ENCODE results near the gene SLC4A1AP.

The SLC4A1AP gene

GRCh38 chr2:27713201-27713600, 49.5 kb downstream of the SLC4A1AP start:
- no peak overlapping the region for H3K4me3 Mint-ChIP-seq
- no peak for ATAC-seq (replicated peaks)
- no peak for DNase-seq
- H3K4me1 Mint-ChIP-seq, result peaks cover 14 to 24% of the 10 kb centered on the region in 2 donors
- peaks cover 39 to 40% of the 10 kb centered on the region in 2 donors for H3K27me3 Mint-ChIP-seq
- no peaks in the 10 kb centered on the region for H3K36me3 Mint-ChIP-seq
- H3K27ac Mint-ChIP-seq, result no peak overlapping the region
- H3K9me3 Mint-ChIP-seq, result no peaks in the 10 kb centered on the region

GRCh38 chr2:27714053-27714452, 50.4 kb downstream of the SLC4A1AP start:
- ATAC-seq (replicated peaks) (no peak), DNase-seq (no peak)
- H3K4me1 Mint-ChIP-seq, result peaks cover 14 to 24% of the 10 kb centered on the region in 2 donors
- H3K27me3 Mint-ChIP-seq, result peaks cover 35 to 39% of the 10 kb centered on the region in 2 donors
- no peaks in the 10 kb centered on the region for H3K9me3 Mint-ChIP-seq
- no peak overlapping the region for H3K27ac Mint-ChIP-seq
- no peak overlapping the region for H3K4me3 Mint-ChIP-seq
- H3K36me3 Mint-ChIP-seq, result no peaks in the 10 kb centered on the region

- DNase-seq (no peak), ATAC-seq (replicated peaks) (peak in 1 of 2 donors; percentile 11)
- Mint-ChIP-seq H3K27ac (peak overlapping the region; percentile 59), H3K27me3 (peaks cover 35 to 39% of the 10 kb centered on the region in 2 donors), H3K4me1 (peaks cover 14 to 27% of the 10 kb centered on the region in 2 donors), H3K9me3 (no peaks in the 10 kb centered on the region), H3K4me3 (peak overlapping the region; percentile 68 to 70), H3K36me3 (no peaks in the 10 kb centered on the region)
Measured at GRCh38 chr2:27714851-27715291, 51.2 kb downstream of the SLC4A1AP start.

GRCh38 chr2:27715318-27716210, 51.9 kb downstream of the SLC4A1AP start:
- Mint-ChIP-seq H3K9me3 (no peaks in the 10 kb centered on the region), H3K36me3 (no peaks in the 10 kb centered on the region), H3K27me3 (peaks cover 35 to 39% of the 10 kb centered on the region in 2 donors), H3K4me1 (peaks cover 14 to 29% of the 10 kb centered on the region in 2 donors), H3K27ac (no peak overlapping the region), H3K4me3 (peak overlapping the region; percentile 68 to 70)
- ATAC-seq (replicated peaks) (peak; percentile 69 to 71), DNase-seq (no peak)

- peaks cover 16 to 38% of the 10 kb centered on the region in 2 donors for H3K4me1 Mint-ChIP-seq
- H3K36me3 Mint-ChIP-seq, result no peaks in the 10 kb centered on the region
- H3K27ac Mint-ChIP-seq, result no peak overlapping the region
Measured at GRCh38 chr2:27716301-27717069, 52.8 kb downstream of the SLC4A1AP start.

GRCh38 chr2:27717070-27717795, 53.5 kb downstream of the SLC4A1AP start:
- H3K36me3 Mint-ChIP-seq, result no peaks in the 10 kb centered on the region
- ATAC-seq (replicated peaks) (no peak), DNase-seq (no peak)
- H3K27me3 Mint-ChIP-seq, result peaks cover 30 to 34% of the 10 kb centered on the region in 2 donors
- no peaks in the 10 kb centered on the region for H3K9me3 Mint-ChIP-seq
- peaks cover 16 to 40% of the 10 kb centered on the region in 2 donors for H3K4me1 Mint-ChIP-seq
- no peak overlapping the region for H3K4me3 Mint-ChIP-seq
- no peak overlapping the region for H3K27ac Mint-ChIP-seq

More at GRCh38 chr2:27716301-27717069, 52.8 kb downstream of the SLC4A1AP start:
- DNase-seq, result no peak
- ATAC-seq (replicated peaks), result no peak
- Mint-ChIP-seq H3K27me3 (peaks cover 35 to 39% of the 10 kb centered on the region in 2 donors), H3K9me3 (no peaks in the 10 kb centered on the region), H3K4me3 (peak overlapping the region; percentile 54 to 65)

GRCh38 chr2:27720004-27720551, 56.4 kb downstream of the SLC4A1AP start:
- DNase-seq (no peak), ATAC-seq (replicated peaks) (peak; percentile 60 to 68)
- Mint-ChIP-seq H3K27me3 (peaks cover 13 to 14% of the 10 kb centered on the region in 2 donors), H3K27ac (no peak overlapping the region), H3K9me3 (no peaks in the 10 kb centered on the region), H3K4me3 (no peak overlapping the region), H3K36me3 (no peaks in the 10 kb centered on the region), H3K4me1 (peaks cover 11 to 39% of the 10 kb centered on the region in 2 donors)

GRCh38 chr2:27721335-27721734, 57.6 kb downstream of the SLC4A1AP start:
- no peak for ATAC-seq (replicated peaks)
- no peak overlapping the region for H3K27ac Mint-ChIP-seq
- DNase-seq, result no peak
- H3K4me1 Mint-ChIP-seq, result peaks cover 8 to 33% of the 10 kb centered on the region in 2 donors
- no peaks in the 10 kb centered on the region for H3K36me3 Mint-ChIP-seq
- H3K27me3 Mint-ChIP-seq, result peaks cover 8 to 9% of the 10 kb centered on the region in 2 donors
- no peaks in the 10 kb centered on the region for H3K9me3 Mint-ChIP-seq
- no peak overlapping the region for H3K4me3 Mint-ChIP-seq

GRCh38 chr2:27721884-27722485, 58.3 kb downstream of the SLC4A1AP start:
- peaks cover 3 to 27% of the 10 kb centered on the region in 2 donors for H3K4me1 Mint-ChIP-seq
- H3K9me3 Mint-ChIP-seq, result no peaks in the 10 kb centered on the region
- DNase-seq, result no peak
- no peak overlapping the region for H3K27ac Mint-ChIP-seq
- H3K36me3 Mint-ChIP-seq, result no peaks in the 10 kb centered on the region
- peaks cover 2 to 3% of the 10 kb centered on the region in 2 donors for H3K27me3 Mint-ChIP-seq
- H3K4me3 Mint-ChIP-seq, result no peak overlapping the region
- ATAC-seq (replicated peaks), result no peak

GRCh38 chr2:27723372-27724144, 59.9 kb downstream of the SLC4A1AP start:
- DNase-seq (no peak), ATAC-seq (replicated peaks) (peak; percentile 57)
- H3K27ac Mint-ChIP-seq, result peak overlapping the region; percentile 20
- H3K4me1 Mint-ChIP-seq, result peaks cover 10 to 24% of the 10 kb centered on the region in 2 donors
- H3K36me3 Mint-ChIP-seq, result no peaks in the 10 kb centered on the region
- no peak overlapping the region for H3K4me3 Mint-ChIP-seq
- H3K9me3 Mint-ChIP-seq, result peaks cover 0 to 2% of the 10 kb centered on the region in 2 donors
- H3K27me3 Mint-ChIP-seq, result no peaks in the 10 kb centered on the region

GRCh38 chr2:27724191-27724590, 60.5 kb downstream of the SLC4A1AP start:
- Mint-ChIP-seq H3K27ac (no peak overlapping the region), H3K4me3 (no peak overlapping the region), H3K9me3 (peaks cover 0 to 2% of the 10 kb centered on the region in 2 donors), H3K27me3 (no peaks in the 10 kb centered on the region), H3K4me1 (peaks cover 10 to 24% of the 10 kb centered on the region in 2 donors), H3K36me3 (no peaks in the 10 kb centered on the region)
- ATAC-seq (replicated peaks) (no peak), DNase-seq (no peak)

GRCh38 chr2:27724905-27725701, 61.4 kb downstream of the SLC4A1AP start:
- Mint-ChIP-seq H3K27me3 (no peaks in the 10 kb centered on the region), H3K9me3 (peaks cover 0 to 2% of the 10 kb centered on the region in 2 donors), H3K27ac (no peak overlapping the region), H3K36me3 (no peaks in the 10 kb centered on the region), H3K4me3 (no peak overlapping the region), H3K4me1 (peaks cover 10 to 19% of the 10 kb centered on the region in 2 donors)
- DNase-seq, result no peak
- no peak for ATAC-seq (replicated peaks)
